Large intestine (tissue), 3 donors: ENCODE measurements around the gene AMMECR1. TPM values are rescaled to one million over a fixed set of nuclear protein-coding genes. Genes with fewer than 3 reads are reported as not detected.

Experiments used
- DNase-seq, 2 donors: peaks; one replicate each; pipeline versions ENCODE4 v3.0.0 to v3.0.0-alpha.2; 2013
- H3K27ac ChIP-seq: one replicate; pipeline ENCODE4 v1.5.1; 2013; ENCODE audit warnings: low read length
- H3K27me3 ChIP-seq: 2 replicates; pipeline ENCODE4 v1.6.1; 2013; ENCODE audit warnings: low read length; ENCODE audit not compliant: control insufficient read depth, insufficient read depth
- H3K36me3 ChIP-seq: 2 replicates; pipeline ENCODE4 v1.6.1; 2013; ENCODE audit warnings: low read length; ENCODE audit not compliant: control insufficient read depth, insufficient read depth
- H3K4me1 ChIP-seq: one replicate; pipeline ENCODE4 v1.6.1; 2013; ENCODE audit warnings: low read length; ENCODE audit not compliant: control insufficient read depth, insufficient read depth
- H3K4me3 ChIP-seq: one replicate; pipeline ENCODE4 v1.5.1; 2013; ENCODE audit warnings: low read length
- H3K9me3 ChIP-seq: one replicate; pipeline ENCODE4 v1.6.1; 2013; ENCODE audit warnings: mild to moderate bottlenecking, low read depth, low read length, moderate library complexity; ENCODE audit not compliant: control insufficient read depth
- WGBS: methylation state at CpG from one replicate; pipeline ENCODE4 v1.1.5; 2013; ENCODE audit warnings: low lambda C conversion rate; ENCODE audit not compliant: insufficient coverage; 5-methylcytosine and 5-hydroxymethylcytosine counted together
- polyA plus RNA-seq: library from polyadenylated mRNA; unstranded; fragments of 120-200 nt; gene quantifications from one replicate; pipeline ENCODE4 v1.2.1, GENCODE V29; 2013

Gene AMMECR1
- polyA plus RNA-seq, 1 donor = 9.9 TPM

- H3K36me3 ChIP-seq = no peaks in the 10 kb centered on the region
- WGBS = no CpG with 5 or more reads among the region's 4 CpGs
- H3K4me1 ChIP-seq = no peaks in the 10 kb centered on the region
- no peak overlapping the region for H3K27ac ChIP-seq
- no peak overlapping the region for H3K4me3 ChIP-seq
- DNase-seq = no peak
- H3K27me3 ChIP-seq = no peaks in the 10 kb centered on the region
- no peaks in the 10 kb centered on the region for H3K9me3 ChIP-seq
Observed at GRCh38 chrX:110192516-110192915, 125.4 kb downstream of the AMMECR1 start.

GRCh38 chrX:110188701-110189558, 129.0 kb downstream of the AMMECR1 start:
- DNase-seq = peak in 1 of 2 donors; percentile 2
- no peaks in the 10 kb centered on the region for H3K4me1 ChIP-seq
- H3K27me3 ChIP-seq = no peaks in the 10 kb centered on the region
- H3K36me3 ChIP-seq = no peaks in the 10 kb centered on the region
- H3K9me3 ChIP-seq = no peaks in the 10 kb centered on the region
- H3K4me3 ChIP-seq = no peak overlapping the region
- no peak overlapping the region for H3K27ac ChIP-seq
- WGBS = no CpG with 5 or more reads among the region's 4 CpGs

GRCh38 chrX:110183314-110183713, 134.6 kb downstream of the AMMECR1 start:
- no peaks in the 10 kb centered on the region for H3K27me3 ChIP-seq
- peaks cover 4% of the 10 kb centered on the region for H3K36me3 ChIP-seq
- no peak overlapping the region for H3K27ac ChIP-seq
- H3K9me3 ChIP-seq = no peaks in the 10 kb centered on the region
- no peak overlapping the region for H3K4me3 ChIP-seq
- WGBS = no CpG with 5 or more reads among the region's 2 CpGs
- DNase-seq = no peak
- H3K4me1 ChIP-seq = no peaks in the 10 kb centered on the region

GRCh38 chrX:110182865-110183264, 135.0 kb downstream of the AMMECR1 start:
- DNase-seq = no peak
- no peaks in the 10 kb centered on the region for H3K27me3 ChIP-seq
- no peaks in the 10 kb centered on the region for H3K9me3 ChIP-seq
- H3K4me3 ChIP-seq = no peak overlapping the region
- no peak overlapping the region for H3K27ac ChIP-seq
- H3K4me1 ChIP-seq = no peaks in the 10 kb centered on the region
- no CpG with 5 or more reads among the region's 6 CpGs for WGBS
- H3K36me3 ChIP-seq = peaks cover 4% of the 10 kb centered on the region

GRCh38 chrX:110182362-110182761, 135.5 kb downstream of the AMMECR1 start:
- WGBS = no CpG with 5 or more reads among the region's 1 CpG
- Histone ChIP-seq H3K4me1 (no peaks in the 10 kb centered on the region), H3K36me3 (peaks cover 4% of the 10 kb centered on the region), H3K27ac (no peak overlapping the region), H3K9me3 (no peaks in the 10 kb centered on the region), H3K4me3 (no peak overlapping the region), H3K27me3 (no peaks in the 10 kb centered on the region)
- no peak for DNase-seq

GRCh38 chrX:110181459-110182137, 136.3 kb downstream of the AMMECR1 start:
- Histone ChIP-seq H3K36me3 (peaks cover 4% of the 10 kb centered on the region), H3K9me3 (no peaks in the 10 kb centered on the region), H3K27me3 (no peaks in the 10 kb centered on the region), H3K27ac (no peak overlapping the region), H3K4me3 (no peak overlapping the region), H3K4me1 (no peaks in the 10 kb centered on the region)
- no peak for DNase-seq
- WGBS = no CpG with 5 or more reads among the region's 2 CpGs

- Histone ChIP-seq H3K4me1 (no peaks in the 10 kb centered on the region), H3K9me3 (no peaks in the 10 kb centered on the region), H3K27ac (no peak overlapping the region), H3K27me3 (no peaks in the 10 kb centered on the region), H3K36me3 (peaks cover 4% of the 10 kb centered on the region), H3K4me3 (no peak overlapping the region)
- DNase-seq = no peak
- no CpG with 5 or more reads among the region's 6 CpGs for WGBS
Observed at GRCh38 chrX:110180928-110181310, 137.0 kb downstream of the AMMECR1 start.

- H3K27ac ChIP-seq = no peak overlapping the region
- H3K27me3 ChIP-seq = no peaks in the 10 kb centered on the region
- no peak for DNase-seq
- no CpG with 5 or more reads among the region's 5 CpGs for WGBS
- H3K9me3 ChIP-seq = no peaks in the 10 kb centered on the region
- no peak overlapping the region for H3K4me3 ChIP-seq
- peaks cover 4% of the 10 kb centered on the region for H3K36me3 ChIP-seq
- H3K4me1 ChIP-seq = no peaks in the 10 kb centered on the region
Observed at GRCh38 chrX:110180176-110180927, 137.5 kb downstream of the AMMECR1 start.

- Histone ChIP-seq H3K4me1 (no peaks in the 10 kb centered on the region), H3K36me3 (peaks cover 10% of the 10 kb centered on the region), H3K4me3 (no peak overlapping the region), H3K9me3 (no peaks in the 10 kb centered on the region), H3K27me3 (no peaks in the 10 kb centered on the region), H3K27ac (no peak overlapping the region)
- WGBS = no CpG with 5 or more reads among the region's 5 CpGs
- peak in 1 of 2 donors; percentile 13 for DNase-seq
Observed at GRCh38 chrX:110178179-110178865, 139.6 kb downstream of the AMMECR1 start.

GRCh38 chrX:110175696-110176095, 142.2 kb downstream of the AMMECR1 start:
- WGBS = no CpG with 5 or more reads among the region's 3 CpGs
- Histone ChIP-seq H3K36me3 (peaks cover 15% of the 10 kb centered on the region), H3K4me3 (no peak overlapping the region), H3K4me1 (no peaks in the 10 kb centered on the region), H3K27me3 (no peaks in the 10 kb centered on the region), H3K27ac (no peak overlapping the region), H3K9me3 (no peaks in the 10 kb centered on the region)
- no peak for DNase-seq
